GM12801 (cell line): Measurements from ENCODE around the gene RNF11.

Experiments
- CTCF ChIP-seq: IDR thresholded peaks from one replicate; pipeline ENCODE4 v1.5.1; 2011; ENCODE audit warnings: control low read depth; ENCODE audit not compliant: insufficient read length; ENCODE audit errors: extremely low read depth

RNF11 gene

GRCh38 chr1:51247022-51247421 lies 10.9 kb downstream of the RNF11 start:
- no peak for TF ChIP-seq CTCF

- no peak for TF ChIP-seq CTCF
Observed at GRCh38 chr1:51247499-51247898, 11.4 kb downstream of the RNF11 start.

GRCh38 chr1:51249445-51249844 lies 13.4 kb downstream of the RNF11 start:
- TF ChIP-seq CTCF = no peak

- TF ChIP-seq CTCF = no peak
Observed at GRCh38 chr1:51252366-51252765, 16.3 kb downstream of the RNF11 start.

- TF ChIP-seq CTCF = no peak
Observed at GRCh38 chr1:51253691-51254090, 17.6 kb downstream of the RNF11 start.

GRCh38 chr1:51255331-51255730 lies 19.3 kb downstream of the RNF11 start:
- no peak for TF ChIP-seq CTCF

- no peak for TF ChIP-seq CTCF
Observed at GRCh38 chr1:51263147-51263877, 27.2 kb downstream of the RNF11 start.

GRCh38 chr1:51264451-51264850 lies 28.4 kb downstream of the RNF11 start:
- TF ChIP-seq CTCF = no peak
